HL-60 (cell line): ENCODE results near the gene MERTK.
"Not testable (repeated sequence)": the region's sequence is repeated elsewhere in the genome, so short reads cannot be mapped to it uniquely, and the experiment has no call there.

Source experiments
- DNase-seq, 2 experiments: peaks; one replicate each; pipeline ENCODE4 v3.0.0-alpha.2; 2010 to 2020; ENCODE audit warnings: low read depth in 1 of 2, low spot score in 1 of 2
- H3K27ac ChIP-seq: fragments of 250-450 bp; sonication (Bioruptor Pico); replicated peaks from 2 replicates; pipeline ENCODE4 v1.5.1; 2020; ENCODE audit warnings: mild to moderate bottlenecking, moderate library complexity
- H3K27me3 ChIP-seq: fragments of 250-450 bp; sonication (Bioruptor Pico); 2 replicates; pipeline ENCODE4 v1.5.1; 2021; ENCODE audit warnings: mild to moderate bottlenecking, moderate library complexity; ENCODE audit not compliant: insufficient read depth, poor library complexity, severe bottlenecking
- H3K4me3 ChIP-seq: replicated peaks from 2 replicates; pipeline ENCODE4 v1.5.1; 2011; ENCODE audit warnings: mild to moderate bottlenecking, control low read depth, low read length; ENCODE audit not compliant: insufficient read depth
- GABPA ChIP-seq: IDR thresholded peaks from 2 replicates; pipeline ENCODE4 v1.6.1; 2012; ENCODE audit warnings: low read depth
- POLR2AphosphoS5 ChIP-seq: IDR thresholded peaks from 2 replicates; pipeline ENCODE4 v1.6.1; 2012; ENCODE audit warnings: low read depth
- SPI1 ChIP-seq: IDR thresholded peaks from 2 replicates; pipeline ENCODE4 v1.6.1; 2012; ENCODE audit warnings: low read depth, mild to moderate bottlenecking, borderline replicate concordance
- long read RNA-seq: library from polyadenylated mRNA; unstranded; transcript quantifications from one replicate; pipeline ENCODE4 v2.0.0, GENCODE V29; 2020
- TF ChIP-seq, protein P1 (sequence below): IDR thresholded peaks from one replicate; pipeline ENCODE4 v1.5.1; 2011; ENCODE audit warnings: low read length, control low read depth, inconsistent platforms; ENCODE audit not compliant: insufficient read depth
- TF ChIP-seq, protein P2 (sequence below): IDR thresholded peaks from 2 replicates; pipeline ENCODE4 v1.6.1; 2012; ENCODE audit warnings: low read depth; ENCODE audit not compliant: insufficient replicate concordance

MERTK gene
- long read RNA-seq: 0 reads

DNA sequence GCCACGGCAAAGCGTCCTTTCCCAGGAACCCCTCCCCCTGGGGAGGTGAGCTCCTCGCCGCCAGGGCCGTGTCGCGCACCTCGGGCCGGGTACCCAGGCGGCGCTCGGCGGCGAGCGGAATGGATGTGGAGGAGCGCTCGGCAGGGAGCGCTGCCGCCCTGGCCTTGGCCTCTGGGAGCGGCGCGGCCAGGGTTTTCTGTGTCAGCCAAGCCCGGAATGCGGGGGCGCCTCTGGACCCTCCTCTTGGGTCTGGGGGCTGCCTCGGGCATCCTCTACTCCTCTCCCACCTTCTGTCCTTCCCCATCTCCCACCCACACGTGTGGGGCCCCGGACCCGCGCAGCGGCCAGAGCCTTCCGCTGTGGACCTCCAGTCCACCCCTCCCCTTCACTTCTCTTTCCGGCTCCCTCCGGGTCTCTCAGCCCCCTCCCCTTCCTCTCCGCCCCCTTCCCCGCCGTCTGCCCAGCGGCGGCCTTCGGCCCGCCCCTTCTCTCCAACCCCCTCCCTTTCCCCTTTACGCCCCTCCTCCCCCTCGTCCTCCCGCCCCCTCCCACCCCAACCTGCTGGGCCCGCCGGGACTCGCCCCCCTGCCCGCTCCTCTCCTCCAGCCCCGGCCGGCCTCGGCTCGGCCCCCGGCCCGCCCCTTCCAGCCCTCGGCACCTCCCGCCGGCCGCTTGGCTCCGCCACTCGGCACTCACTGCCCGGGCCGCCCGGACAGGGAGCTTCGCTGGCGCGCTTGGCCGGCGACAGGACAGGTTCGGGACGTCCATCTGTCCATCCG, at the start of gene MERTK:
Gene MERTK (plus strand): TSS at position 684 of the 779 bp plus-strand sequence. CDS start 129 bp downstream, outside the sequence.
- TF ChIP-seq GABPA (no peak), POLR2AphosphoS5 (no peak), SPI1 (no peak)
- TF ChIP-seq, protein P1, sequence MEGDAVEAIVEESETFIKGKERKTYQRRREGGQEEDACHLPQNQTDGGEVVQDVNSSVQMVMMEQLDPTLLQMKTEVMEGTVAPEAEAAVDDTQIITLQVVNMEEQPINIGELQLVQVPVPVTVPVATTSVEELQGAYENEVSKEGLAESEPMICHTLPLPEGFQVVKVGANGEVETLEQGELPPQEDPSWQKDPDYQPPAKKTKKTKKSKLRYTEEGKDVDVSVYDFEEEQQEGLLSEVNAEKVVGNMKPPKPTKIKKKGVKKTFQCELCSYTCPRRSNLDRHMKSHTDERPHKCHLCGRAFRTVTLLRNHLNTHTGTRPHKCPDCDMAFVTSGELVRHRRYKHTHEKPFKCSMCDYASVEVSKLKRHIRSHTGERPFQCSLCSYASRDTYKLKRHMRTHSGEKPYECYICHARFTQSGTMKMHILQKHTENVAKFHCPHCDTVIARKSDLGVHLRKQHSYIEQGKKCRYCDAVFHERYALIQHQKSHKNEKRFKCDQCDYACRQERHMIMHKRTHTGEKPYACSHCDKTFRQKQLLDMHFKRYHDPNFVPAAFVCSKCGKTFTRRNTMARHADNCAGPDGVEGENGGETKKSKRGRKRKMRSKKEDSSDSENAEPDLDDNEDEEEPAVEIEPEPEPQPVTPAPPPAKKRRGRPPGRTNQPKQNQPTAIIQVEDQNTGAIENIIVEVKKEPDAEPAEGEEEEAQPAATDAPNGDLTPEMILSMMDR: no peak
- TF ChIP-seq, protein P2, sequence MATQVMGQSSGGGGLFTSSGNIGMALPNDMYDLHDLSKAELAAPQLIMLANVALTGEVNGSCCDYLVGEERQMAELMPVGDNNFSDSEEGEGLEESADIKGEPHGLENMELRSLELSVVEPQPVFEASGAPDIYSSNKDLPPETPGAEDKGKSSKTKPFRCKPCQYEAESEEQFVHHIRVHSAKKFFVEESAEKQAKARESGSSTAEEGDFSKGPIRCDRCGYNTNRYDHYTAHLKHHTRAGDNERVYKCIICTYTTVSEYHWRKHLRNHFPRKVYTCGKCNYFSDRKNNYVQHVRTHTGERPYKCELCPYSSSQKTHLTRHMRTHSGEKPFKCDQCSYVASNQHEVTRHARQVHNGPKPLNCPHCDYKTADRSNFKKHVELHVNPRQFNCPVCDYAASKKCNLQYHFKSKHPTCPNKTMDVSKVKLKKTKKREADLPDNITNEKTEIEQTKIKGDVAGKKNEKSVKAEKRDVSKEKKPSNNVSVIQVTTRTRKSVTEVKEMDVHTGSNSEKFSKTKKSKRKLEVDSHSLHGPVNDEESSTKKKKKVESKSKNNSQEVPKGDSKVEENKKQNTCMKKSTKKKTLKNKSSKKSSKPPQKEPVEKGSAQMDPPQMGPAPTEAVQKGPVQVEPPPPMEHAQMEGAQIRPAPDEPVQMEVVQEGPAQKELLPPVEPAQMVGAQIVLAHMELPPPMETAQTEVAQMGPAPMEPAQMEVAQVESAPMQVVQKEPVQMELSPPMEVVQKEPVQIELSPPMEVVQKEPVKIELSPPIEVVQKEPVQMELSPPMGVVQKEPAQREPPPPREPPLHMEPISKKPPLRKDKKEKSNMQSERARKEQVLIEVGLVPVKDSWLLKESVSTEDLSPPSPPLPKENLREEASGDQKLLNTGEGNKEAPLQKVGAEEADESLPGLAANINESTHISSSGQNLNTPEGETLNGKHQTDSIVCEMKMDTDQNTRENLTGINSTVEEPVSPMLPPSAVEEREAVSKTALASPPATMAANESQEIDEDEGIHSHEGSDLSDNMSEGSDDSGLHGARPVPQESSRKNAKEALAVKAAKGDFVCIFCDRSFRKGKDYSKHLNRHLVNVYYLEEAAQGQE: no peak
- peak in 1 of 2 experiments; percentile 32 for DNase-seq
- Histone ChIP-seq H3K4me3 (peak within 1 kb of the TSS; percentile 59), H3K27ac (no peak within 1 kb of the TSS), H3K27me3 (peaks cover 23% of the 10 kb centered on the region)

DNA sequence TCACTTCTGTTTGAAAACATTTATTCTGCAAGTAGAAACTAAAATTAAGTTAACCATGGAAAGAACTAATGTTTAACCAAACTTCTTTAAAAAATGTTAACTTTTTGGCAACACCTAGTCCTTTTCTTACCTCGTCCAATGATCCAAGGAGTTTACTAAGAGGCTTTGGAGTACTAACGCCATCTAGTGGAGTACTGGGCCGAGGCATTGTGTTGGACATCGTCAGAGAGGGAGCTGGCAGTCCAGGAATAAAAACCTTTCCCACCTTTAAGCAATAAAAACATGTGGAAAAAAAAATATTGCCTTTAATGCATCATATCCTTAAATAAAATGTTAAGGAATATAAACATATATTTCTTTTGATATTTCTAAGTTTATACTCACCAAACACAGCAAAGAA, 47.8 kb upstream of the MERTK start:
- not testable (repeated sequence) for H3K27ac ChIP-seq, H3K27me3 ChIP-seq, H3K4me3 ChIP-seq
- peak in 1 of 2 experiments; percentile 28 for DNase-seq

DNA sequence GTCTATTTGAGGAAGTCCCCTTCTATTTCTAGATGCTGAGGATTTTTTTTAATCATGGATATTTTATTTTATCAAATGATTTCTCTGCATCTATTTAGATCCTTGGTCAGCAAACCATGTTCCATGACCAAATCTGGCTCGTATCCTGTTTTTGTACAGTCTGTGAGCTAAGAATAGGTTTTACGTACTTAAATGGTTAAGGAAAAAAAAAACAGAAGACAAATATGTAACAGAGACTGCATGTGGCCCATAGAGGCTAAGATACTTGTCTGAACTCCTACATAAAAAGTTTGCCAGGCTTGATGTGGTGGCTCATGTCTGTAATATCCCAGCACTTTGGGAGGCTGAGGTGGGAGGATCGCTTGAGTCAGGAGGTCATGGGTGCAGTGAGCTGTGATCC, 45.9 kb upstream of the MERTK start:
- H3K4me3 ChIP-seq, H3K27me3 ChIP-seq, H3K27ac ChIP-seq, DNase-seq: not testable (repeated sequence)

DNA sequence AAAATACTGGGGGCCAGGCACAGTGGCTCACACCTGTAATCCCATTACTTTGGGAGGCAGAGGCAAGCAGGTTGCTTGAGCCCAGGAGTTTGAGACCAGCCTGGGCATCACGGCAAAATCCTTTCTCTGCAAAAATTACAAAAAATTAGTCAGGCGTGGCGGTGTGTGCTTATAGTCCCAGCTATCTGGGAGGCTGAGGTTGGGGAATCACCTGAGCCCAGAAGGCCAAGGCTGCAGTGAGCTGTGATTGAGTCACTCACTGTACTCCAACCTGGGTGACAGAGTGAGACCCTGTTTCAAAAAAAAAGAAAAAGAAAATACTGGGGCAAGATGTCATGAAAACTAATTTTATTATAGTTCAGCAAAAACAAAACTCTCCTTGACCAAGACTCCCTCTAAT, 38.4 kb upstream of the MERTK start:
- DNase-seq, H3K27ac ChIP-seq, H3K4me3 ChIP-seq, H3K27me3 ChIP-seq: not testable (repeated sequence)

DNA sequence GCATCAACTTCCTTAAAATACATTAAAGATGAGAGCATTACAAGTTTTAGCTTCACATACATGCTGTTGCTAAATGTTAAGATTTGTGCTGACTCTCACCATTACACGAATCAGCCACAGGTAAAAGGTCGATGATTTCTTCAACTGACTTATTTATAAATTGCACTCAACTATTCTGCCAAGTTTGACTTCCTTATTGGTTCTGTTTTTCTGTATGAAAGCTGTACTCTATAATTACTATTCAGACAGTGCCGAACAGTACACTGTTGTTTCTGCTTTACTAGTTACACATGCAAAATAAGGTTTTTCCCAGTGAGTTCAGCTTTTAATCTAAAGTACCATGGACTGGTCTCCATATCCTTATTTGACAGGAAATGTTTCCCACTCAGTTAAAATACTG, 33.3 kb upstream of the MERTK start:
- not testable (repeated sequence) for H3K27ac ChIP-seq, H3K27me3 ChIP-seq, H3K4me3 ChIP-seq, DNase-seq

DNA sequence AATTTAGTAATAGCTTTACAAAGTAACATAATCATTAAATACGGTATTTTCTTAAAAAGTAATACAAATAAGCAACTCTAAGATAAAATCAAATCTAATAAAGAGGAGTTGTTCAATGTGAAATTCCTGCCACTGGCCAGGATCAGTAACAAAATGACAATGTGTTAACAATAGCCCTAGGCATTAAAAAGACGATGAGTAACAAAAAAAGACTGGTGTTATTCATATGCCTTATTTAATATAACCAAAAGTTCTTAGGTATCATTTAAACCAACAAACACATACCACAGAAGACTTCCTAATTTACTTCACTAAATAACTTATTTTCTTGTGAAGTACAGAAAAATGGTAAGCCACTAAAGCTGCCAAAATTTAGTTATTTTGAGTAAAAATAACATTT, 25.6 kb upstream of the MERTK start:
- not testable (repeated sequence) for H3K27me3 ChIP-seq, H3K27ac ChIP-seq, H3K4me3 ChIP-seq, DNase-seq

DNA sequence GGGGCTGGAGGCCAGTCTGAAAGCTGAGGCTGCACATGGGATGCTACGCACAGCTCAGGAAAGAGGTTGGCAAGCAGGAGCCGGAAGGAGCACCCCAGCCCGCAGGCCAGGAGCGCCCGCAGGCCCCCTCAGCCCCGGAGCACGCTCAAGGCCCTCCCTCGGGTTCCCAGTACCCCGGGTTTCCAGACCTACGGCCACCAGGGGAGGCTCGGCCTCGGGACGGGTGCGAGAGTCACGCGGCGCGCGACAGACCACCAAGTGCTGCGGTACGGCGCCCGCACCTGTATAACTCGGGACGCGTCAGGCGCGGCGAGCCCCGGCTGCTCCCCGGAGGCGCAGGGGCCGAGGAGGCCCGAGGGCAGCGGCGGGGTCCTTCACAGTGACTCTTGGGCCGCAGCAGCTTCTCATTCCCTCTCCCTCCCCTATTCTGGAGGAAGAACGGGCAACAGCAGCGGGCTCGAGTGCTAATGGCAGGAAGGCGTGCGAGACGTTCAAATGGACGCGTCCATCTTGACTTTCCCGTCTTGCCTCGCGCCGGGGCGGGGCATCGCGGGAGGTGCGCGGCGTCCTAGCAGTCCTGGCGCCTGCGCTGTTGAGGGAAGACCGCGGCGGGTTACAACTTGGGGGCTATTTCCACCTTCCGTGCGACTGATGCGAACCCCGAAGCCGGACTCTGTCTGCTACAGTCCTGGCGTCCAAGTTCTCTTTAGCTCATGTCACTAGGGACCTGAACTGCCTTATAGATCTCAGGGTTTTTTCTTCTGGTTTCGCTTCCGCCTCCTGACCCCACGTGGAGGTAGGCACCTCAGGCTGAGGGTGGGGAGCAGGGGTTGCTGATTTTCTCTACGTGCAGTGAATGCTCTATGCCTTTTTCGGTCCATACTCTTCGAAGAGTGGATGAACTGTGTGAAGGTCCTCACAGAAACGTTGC, 14.5 kb upstream of the MERTK start, which contains the start of gene ANAPC1:
Gene ANAPC1 (minus strand): TSS at position 533 of the 931 bp plus-strand sequence. CDS start 3,368 bp downstream, outside the sequence.
- peak; percentile 90 for DNase-seq
- Histone ChIP-seq H3K27ac (peak within 1 kb of the TSS; percentile 93), H3K4me3 (peak within 1 kb of the TSS; percentile 93), H3K27me3 (no peaks in the 10 kb centered on the region)
- TF ChIP-seq, protein P1: no peak
- peak; percentile 96 for TF ChIP-seq POLR2AphosphoS5
- TF ChIP-seq SPI1: no peak; the same call in 1 of the 2 replicates
- TF ChIP-seq, protein P2: peak; percentile 77
- peak; percentile 23; the same call in 1 of the 2 replicates for TF ChIP-seq GABPA
